Mammary epithelial cell (primary cell): ENCODE data around the gene TROAP.

Source experiments
- CTCF ChIP-seq, 2 donors: IDR thresholded peaks in 1 of 2; conservative IDR thresholded peaks in 1 of 2; 2 replicates each; pipeline ENCODE4 v1.5.1; 2011 to 2012; ENCODE audit warnings: inconsistent platforms in 2 of 2, low read length in 2 of 2, mild to moderate bottlenecking in 2 of 2, control low read depth in 1 of 2, low read depth in 1 of 2; ENCODE audit not compliant: insufficient read depth in 1 of 2; ENCODE audit errors: extremely low read depth in 1 of 2
- EZH2 ChIP-seq: IDR thresholded peaks from 2 replicates; pipeline ENCODE4 v1.6.1; 2012; ENCODE audit warnings: low read length, inconsistent platforms, borderline replicate concordance

DNA sequence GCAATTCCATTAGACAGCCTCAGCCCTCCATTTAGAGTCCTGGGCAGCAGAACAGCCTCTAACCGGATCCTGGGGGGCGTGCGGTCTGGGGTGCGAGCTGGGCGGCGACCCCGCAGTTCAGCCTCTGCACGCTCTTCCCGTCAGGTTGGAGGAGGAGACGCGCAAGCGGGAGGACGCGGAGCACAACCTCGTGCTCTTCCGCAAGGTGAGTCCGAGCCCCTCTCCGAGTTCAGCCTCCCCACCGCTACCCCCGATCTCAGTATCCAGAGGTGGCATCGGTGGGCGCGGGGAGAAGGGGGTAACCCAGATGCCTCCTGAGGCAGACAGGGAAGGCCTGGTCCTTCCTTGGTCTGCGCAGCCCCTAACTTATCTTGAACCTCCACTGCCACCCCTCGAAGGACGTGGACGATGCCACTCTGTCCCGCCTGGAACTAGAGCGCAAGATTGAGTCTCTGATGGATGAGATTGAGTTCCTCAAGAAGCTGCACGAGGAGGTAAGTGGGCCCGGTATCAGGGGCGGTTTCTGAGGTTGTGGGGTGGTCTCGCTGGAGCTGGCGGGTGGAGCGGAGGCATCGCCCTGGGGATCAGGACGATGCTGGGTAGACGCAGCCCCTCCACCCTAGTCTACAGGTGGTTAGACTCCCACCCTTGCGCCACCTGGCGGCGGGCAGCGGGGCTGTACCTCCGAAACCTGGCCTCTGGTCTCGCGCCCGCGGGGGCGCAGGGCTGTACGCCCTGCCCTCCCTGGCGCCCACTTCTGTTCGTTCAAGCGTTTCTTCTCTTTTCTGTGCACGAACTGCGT is 26.8 kb upstream of the TROAP start:
- TF ChIP-seq CTCF (conservative IDR thresholded peaks at IDR 0.05 in 1 of 2, IDR thresholded peaks at IDR 0.05 in 1 of 2; ENCODE audit: extremely low read depth in 1 of 2, insufficient read depth in 1 of 2, low read depth in 1 of 2, low read length in 2 of 2) (peak; percentile 57 to 75), EZH2 (peak; percentile 39)
